ENCODE data around the gene TBRG4.

Gene TBRG4

DNA sequence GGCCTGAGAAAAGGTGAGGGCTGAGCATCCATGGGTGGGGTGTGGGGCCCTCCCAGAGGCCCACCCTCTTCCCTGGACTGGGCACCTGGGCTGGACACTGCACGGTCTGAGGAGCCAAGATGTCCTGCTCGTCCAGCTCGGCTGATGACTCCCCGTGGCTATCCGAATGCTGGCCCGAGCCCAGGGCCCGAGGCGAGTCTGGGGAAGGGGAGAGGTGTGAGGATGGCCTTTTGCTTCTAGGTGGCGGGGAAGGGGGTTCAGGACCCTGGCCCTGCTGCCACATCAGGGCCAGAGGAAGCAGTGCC is 29.9 kb downstream of the TBRG4 start:
- no peaks in the 10 kb centered on the region; a peak in 1 of 3 replicates for H3K36me3 ChIP-seq (ENCODE audit: control insufficient read depth in 2 of 2, insufficient read depth in 1 of 2, low read length in 2 of 2)
- H3K4me1 ChIP-seq (ENCODE audit: control insufficient read depth, insufficient read depth, low read length), result no peaks in the 10 kb centered on the region
- no peaks in the 10 kb centered on the region for H3K9me3 ChIP-seq (ENCODE audit: control insufficient read depth, insufficient read depth, low read depth, low read length)
- H3K27ac ChIP-seq (ENCODE audit: extremely low read depth, low read depth, low read length), result no peak overlapping the region
- TF ChIP-seq FEZF1 (tag by site-specific recombination; IDR thresholded peaks at IDR 0.05), result no peak
- TF ChIP-seq SP7 (tag by site-specific recombination; IDR thresholded peaks at IDR 0.05), result no peak
- TF ChIP-seq KLF8 (tag by site-specific recombination; IDR thresholded peaks at IDR 0.05), result no peak
- no peak for TF ChIP-seq SETDB1 (IDR thresholded peaks at IDR 0.05; ENCODE audit: insufficient read length, low read length)
- no peak for TF ChIP-seq ZNF623 (tag by site-specific recombination; IDR thresholded peaks at IDR 0.05)
- TF ChIP-seq ZNF2 (tag by site-specific recombination; IDR thresholded peaks at IDR 0.05), result no peak
- no peak for TF ChIP-seq ZFP3 (tag by site-specific recombination; IDR thresholded peaks at IDR 0.05; ENCODE audit: low read depth)
- TF ChIP-seq ZNF155 (tag by site-specific recombination; IDR thresholded peaks at IDR 0.05), result no peak
- TF ChIP-seq ZNF777 (tag by site-specific recombination; IDR thresholded peaks at IDR 0.05; ENCODE audit: borderline replicate concordance), result no peak
- TF ChIP-seq, protein P1, sequence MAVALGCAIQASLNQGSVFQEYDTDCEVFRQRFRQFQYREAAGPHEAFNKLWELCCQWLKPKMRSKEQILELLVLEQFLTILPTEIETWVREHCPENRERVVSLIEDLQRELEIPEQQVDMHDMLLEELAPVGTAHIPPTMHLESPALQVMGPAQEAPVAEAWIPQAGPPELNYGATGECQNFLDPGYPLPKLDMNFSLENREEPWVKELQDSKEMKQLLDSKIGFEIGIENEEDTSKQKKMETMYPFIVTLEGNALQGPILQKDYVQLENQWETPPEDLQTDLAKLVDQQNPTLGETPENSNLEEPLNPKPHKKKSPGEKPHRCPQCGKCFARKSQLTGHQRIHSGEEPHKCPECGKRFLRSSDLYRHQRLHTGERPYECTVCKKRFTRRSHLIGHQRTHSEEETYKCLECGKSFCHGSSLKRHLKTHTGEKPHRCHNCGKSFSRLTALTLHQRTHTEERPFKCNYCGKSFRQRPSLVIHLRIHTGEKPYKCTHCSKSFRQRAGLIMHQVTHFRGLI (tag by site-specific recombination; IDR thresholded peaks at IDR 0.05), result no peak
- no peak for TF ChIP-seq ZNF596 (tag by site-specific recombination; IDR thresholded peaks at IDR 0.05)
- TF ChIP-seq BCL11B (tag by site-specific recombination; IDR thresholded peaks at IDR 0.05; ENCODE audit: low read depth), result no peak
- no peak for TF ChIP-seq ZNF174 (tag by site-specific recombination; IDR thresholded peaks at IDR 0.05)
- TF ChIP-seq, protein P2, sequence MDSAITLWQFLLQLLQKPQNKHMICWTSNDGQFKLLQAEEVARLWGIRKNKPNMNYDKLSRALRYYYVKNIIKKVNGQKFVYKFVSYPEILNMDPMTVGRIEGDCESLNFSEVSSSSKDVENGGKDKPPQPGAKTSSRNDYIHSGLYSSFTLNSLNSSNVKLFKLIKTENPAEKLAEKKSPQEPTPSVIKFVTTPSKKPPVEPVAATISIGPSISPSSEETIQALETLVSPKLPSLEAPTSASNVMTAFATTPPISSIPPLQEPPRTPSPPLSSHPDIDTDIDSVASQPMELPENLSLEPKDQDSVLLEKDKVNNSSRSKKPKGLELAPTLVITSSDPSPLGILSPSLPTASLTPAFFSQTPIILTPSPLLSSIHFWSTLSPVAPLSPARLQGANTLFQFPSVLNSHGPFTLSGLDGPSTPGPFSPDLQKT (IDR thresholded peaks at IDR 0.05; ENCODE audit: borderline replicate concordance, low read depth, low read length), result no peak
- TF ChIP-seq ZNF518A (tag by site-specific recombination; conservative IDR thresholded peaks at IDR 0.05; ENCODE audit: low read depth), result no peak
- TF ChIP-seq, protein P3, sequence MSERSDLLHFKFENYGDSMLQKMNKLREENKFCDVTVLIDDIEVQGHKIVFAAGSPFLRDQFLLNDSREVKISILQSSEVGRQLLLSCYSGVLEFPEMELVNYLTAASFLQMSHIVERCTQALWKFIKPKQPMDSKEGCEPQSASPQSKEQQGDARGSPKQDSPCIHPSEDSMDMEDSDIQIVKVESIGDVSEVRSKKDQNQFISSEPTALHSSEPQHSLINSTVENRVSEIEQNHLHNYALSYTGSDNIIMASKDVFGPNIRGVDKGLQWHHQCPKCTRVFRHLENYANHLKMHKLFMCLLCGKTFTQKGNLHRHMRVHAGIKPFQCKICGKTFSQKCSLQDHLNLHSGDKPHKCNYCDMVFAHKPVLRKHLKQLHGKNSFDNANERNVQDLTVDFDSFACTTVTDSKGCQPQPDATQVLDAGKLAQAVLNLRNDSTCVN (tag by site-specific recombination; optimal IDR thresholded peaks at IDR 0.05), result no peak
- TF ChIP-seq ZNF548 (tag by site-specific recombination; IDR thresholded peaks at IDR 0.05), result no peak
- ChIA-PET POLR2A (no interaction called here), CTCF (no interaction called here)
- no peak overlapping the region for H3K4me3 ChIP-seq (ENCODE audit: low read depth, low read length)

All from HEK293 (cell line).